GM12892 (cell line): Measurements from ENCODE around the gene RASGRP1.

Experiments
- POLR2A ChIP-seq: IDR thresholded peaks from 2 replicates; pipeline ENCODE4 v1.6.1; 2011; ENCODE audit warnings: low read depth, low read length, control low read depth
- POLR2AphosphoS5 ChIP-seq: IDR thresholded peaks from 2 replicates; pipeline ENCODE4 v1.6.1; 2011; ENCODE audit warnings: low read depth, low read length, control low read depth
- TAF1 ChIP-seq: IDR thresholded peaks from 2 replicates; pipeline ENCODE4 v1.6.1; 2011; ENCODE audit warnings: low read depth, mild to moderate bottlenecking, control low read depth, low read length, borderline replicate concordance

- TF ChIP-seq TAF1, result no peak
- TF ChIP-seq POLR2AphosphoS5, result no peak
- no peak for TF ChIP-seq POLR2A
These were observed 15.4 kb downstream of the RASGRP1 start for GRCh38 chr15:38549222-38549621.
